Activated CD4-positive, alpha-beta T cell treated with anti-CD3 and anti-CD28 coated beads, Interleukin-10, Interleukin-2, amounts not matched to agents 100 ng/mL and 50 ng/mL, durations not matched to agents 16 hours and 8 hours (primary cell): ENCODE data around the gene SSBP3.

Source experiments
- DNase-seq: peaks from one replicate; pipeline ENCODE4 v3.0.0-alpha.2; 2020

SSBP3 gene

GRCh38 chr1:54279457-54279856 lies 126.7 kb downstream of the SSBP3 start:
- DNase-seq = no peak

- DNase-seq = no peak
Observed at GRCh38 chr1:54278941-54279422, 127.2 kb downstream of the SSBP3 start.

GRCh38 chr1:54277451-54278341 lies 128.5 kb downstream of the SSBP3 start:
- no peak for DNase-seq

- no peak for DNase-seq
Observed at GRCh38 chr1:54276617-54277450, 129.4 kb downstream of the SSBP3 start.

GRCh38 chr1:54275349-54275748 lies 130.8 kb downstream of the SSBP3 start:
- no peak for DNase-seq

- no peak for DNase-seq
Observed at GRCh38 chr1:54274881-54275280, 131.3 kb downstream of the SSBP3 start.

- DNase-seq = no peak
Observed at GRCh38 chr1:54274448-54274847, 131.7 kb downstream of the SSBP3 start.

GRCh38 chr1:54273795-54274163 lies 132.4 kb downstream of the SSBP3 start:
- DNase-seq = no peak

GRCh38 chr1:54273092-54273794 lies 133.0 kb downstream of the SSBP3 start:
- no peak for DNase-seq

GRCh38 chr1:54272772-54273091 lies 133.5 kb downstream of the SSBP3 start:
- no peak for DNase-seq

- DNase-seq = no peak
Observed at GRCh38 chr1:54272134-54272533, 134.1 kb downstream of the SSBP3 start.

- no peak for DNase-seq
Observed at GRCh38 chr1:54271341-54271740, 134.9 kb downstream of the SSBP3 start.

- no peak for DNase-seq
Observed at GRCh38 chr1:54270543-54270942, 135.7 kb downstream of the SSBP3 start.

- no peak for DNase-seq
Observed at GRCh38 chr1:54268762-54269297, 137.4 kb downstream of the SSBP3 start.

GRCh38 chr1:54267815-54268761 lies 138.1 kb downstream of the SSBP3 start:
- DNase-seq = no peak

GRCh38 chr1:54266908-54267307 lies 139.3 kb downstream of the SSBP3 start:
- DNase-seq = no peak

- no peak for DNase-seq
Observed at GRCh38 chr1:54266195-54266594, 140.0 kb downstream of the SSBP3 start.

GRCh38 chr1:54265659-54266058 lies 140.5 kb downstream of the SSBP3 start:
- DNase-seq = no peak

GRCh38 chr1:54265126-54265525 lies 141.1 kb downstream of the SSBP3 start:
- no peak for DNase-seq

- no peak for DNase-seq
Observed at GRCh38 chr1:54263601-54264226, 142.5 kb downstream of the SSBP3 start.

- no peak for DNase-seq
Observed at GRCh38 chr1:54262244-54262643, 143.9 kb downstream of the SSBP3 start.
